Activated T-cell treated with anti-CD3 and anti-CD28 coated beads for 24 hours (primary cell): ENCODE results near the gene TXNDC12.
"Not testable (repeated sequence)": the region's sequence is repeated elsewhere in the genome, so short reads cannot be mapped to it uniquely, and the experiment has no call there.

Experiments
- DNase-seq: peaks from one replicate; pipeline ENCODE4 v3.0.0-alpha.2; 2020; ENCODE audit warnings: low read depth

TXNDC12 gene

GRCh38 chr1:52055066-52055865 is at the start of gene TXNDC12:
TXNDC12 (minus strand) TSS chr1:52055191; CDS start chr1:52055096, 95 bp downstream.
- peak; percentile 56 for DNase-seq

- no peak for DNase-seq
Observed at GRCh38 chr1:52102336-52103013, 47.5 kb upstream of the TXNDC12 start.

GRCh38 chr1:52098139-52098871 is 43.3 kb upstream of the TXNDC12 start:
- DNase-seq, result no peak

GRCh38 chr1:52096216-52096615 is 41.2 kb upstream of the TXNDC12 start:
- no peak for DNase-seq

- not testable (repeated sequence) for DNase-seq
Observed at GRCh38 chr1:52094300-52094699, 39.3 kb upstream of the TXNDC12 start.

GRCh38 chr1:52087892-52088291 is 32.9 kb upstream of the TXNDC12 start:
- DNase-seq, result not testable (repeated sequence)

GRCh38 chr1:52080014-52080415 is 25.0 kb upstream of the TXNDC12 start:
- no peak for DNase-seq

- not testable (repeated sequence) for DNase-seq
Observed at GRCh38 chr1:52077277-52077676, 22.3 kb upstream of the TXNDC12 start.

GRCh38 chr1:52072291-52072690 is 17.3 kb upstream of the TXNDC12 start:
- DNase-seq, result no peak

GRCh38 chr1:52070704-52071103 is 15.7 kb upstream of the TXNDC12 start:
- no peak for DNase-seq

GRCh38 chr1:52063192-52063591 is 8.2 kb upstream of the TXNDC12 start:
- DNase-seq, result no peak

GRCh38 chr1:52060822-52061221 is 5.8 kb upstream of the TXNDC12 start:
- no peak for DNase-seq

- DNase-seq, result no peak
Observed at GRCh38 chr1:52059888-52060287, 4.9 kb upstream of the TXNDC12 start.

GRCh38 chr1:52059321-52059720 is 4.3 kb upstream of the TXNDC12 start:
- DNase-seq, result no peak

GRCh38 chr1:52057876-52058415 is 3.0 kb upstream of the TXNDC12 start:
- no peak for DNase-seq

- no peak for DNase-seq
Observed at GRCh38 chr1:52057255-52057654, 2.3 kb upstream of the TXNDC12 start.

GRCh38 chr1:52056937-52057231 is 1.9 kb upstream of the TXNDC12 start:
- DNase-seq, result no peak

GRCh38 chr1:52056163-52056936 is 1.4 kb upstream of the TXNDC12 start, which contains the start of gene BTF3L4:
BTF3L4 (plus strand) TSS chr1:52056295; CDS start chr1:52059848, 3,553 bp downstream.
- DNase-seq, result peak; percentile 91

GRCh38 chr1:52055866-52056162 is 823 bp upstream of the TXNDC12 start:
- DNase-seq, result no peak

GRCh38 chr1:52054496-52055065 is 410 bp downstream of the TXNDC12 start:
- DNase-seq, result no peak

GRCh38 chr1:52053862-52054261 is 1.1 kb downstream of the TXNDC12 start:
- DNase-seq, result no peak

- not testable (repeated sequence) for DNase-seq
Observed at GRCh38 chr1:52049337-52049736, 5.7 kb downstream of the TXNDC12 start.
